Activated CD8-positive, alpha-beta memory T cell treated with anti-CD3 and anti-CD28 coated beads, Interleukin-2, amount 10 ng/mL, durations not matched to agents 7 days and 5 days (primary cell): ENCODE measurements around the gene MRPL41. TPM values are rescaled to one million over a fixed set of nuclear protein-coding genes. Genes with fewer than 3 reads are reported as not detected.

Experiments used
- ATAC-seq: fragments of 150-1000 bp; cut with Tn5 transposase; one replicate; pipeline ENCODE4 v1.10.0; 2021; ENCODE audit warnings: moderate library complexity
- CTCF ChIA-PET: fragments of 350-600 bp; sonication (Branson Sonifier 250); formaldehyde crosslinking; loops from one replicate; lab custom pipeline; 2021; ENCODE audit warnings: antibody characterized with exemption; lab: Charles Lee
- DNase-seq: peaks from one replicate; pipeline ENCODE4 v3.0.0-alpha.2; 2020
- H3K27ac Mint-ChIP-seq: one replicate; pipeline ENCODE4 v1.8.0; 2021; ENCODE audit warnings: mild to moderate bottlenecking, mixed read lengths
- H3K27me3 Mint-ChIP-seq: one replicate; pipeline ENCODE4 v1.8.0; 2021; ENCODE audit warnings: mixed read lengths
- H3K36me3 Mint-ChIP-seq: one replicate; pipeline ENCODE4 v1.8.0; 2021; ENCODE audit warnings: mild to moderate bottlenecking, mixed read lengths
- H3K4me1 Mint-ChIP-seq: one replicate; pipeline ENCODE4 v1.8.0; 2021; ENCODE audit warnings: mixed read lengths
- H3K4me3 Mint-ChIP-seq: one replicate; pipeline ENCODE4 v1.8.0; 2021; ENCODE audit warnings: mild to moderate bottlenecking, moderate library complexity, mixed read lengths
- H3K9me3 Mint-ChIP-seq: one replicate; pipeline ENCODE4 v1.8.0; 2022; ENCODE audit warnings: low read depth, mixed read lengths
- total RNA-seq, 2 experiments: library from RNA; stranded (reverse); gene quantifications; one replicate each; pipeline ENCODE4 v1.2.3, GENCODE V29; 2021

Gene MRPL41
- total RNA-seq, 2 experiments from 2014 or later: 57.9 to 58.3 TPM

DNA sequence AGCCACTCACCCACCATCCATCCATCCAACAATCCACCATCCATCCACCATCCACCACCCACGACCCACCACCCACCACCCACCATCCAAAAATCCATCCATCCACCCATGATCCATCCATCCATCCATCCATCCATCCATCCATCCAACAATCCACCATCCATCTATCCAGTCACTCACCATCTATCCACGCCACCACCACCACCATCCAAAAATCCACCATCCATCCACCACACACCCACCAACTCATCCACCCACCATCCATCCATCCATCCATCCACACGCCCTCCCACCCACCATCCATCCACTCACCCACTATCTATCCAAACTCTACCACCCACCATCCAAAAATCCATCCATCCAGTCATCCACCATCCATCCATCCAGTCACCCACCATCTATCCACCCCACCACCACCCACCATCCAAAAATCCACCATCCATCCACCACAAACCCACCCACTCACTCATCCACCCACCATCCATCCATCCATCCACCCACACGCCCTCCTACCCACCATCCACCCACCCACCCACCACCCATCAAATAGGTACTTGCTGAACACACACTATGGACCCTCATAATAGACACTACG is 18.0 kb downstream of the MRPL41 start:
- DNase-seq (no peak), ATAC-seq (no peak)
- Mint-ChIP-seq H3K4me3 (no peak overlapping the region), H3K4me1 (peaks cover 5% of the 10 kb centered on the region), H3K9me3 (no peaks in the 10 kb centered on the region), H3K36me3 (peaks cover 28% of the 10 kb centered on the region), H3K27ac (no peak overlapping the region), H3K27me3 (no peaks in the 10 kb centered on the region)
- CTCF ChIA-PET: interaction anchor here (1.3 kb wide), 1 partner anchor 10 kb away, joined by 4 read pairs; no protein-coding TSS in a partner anchor

DNA sequence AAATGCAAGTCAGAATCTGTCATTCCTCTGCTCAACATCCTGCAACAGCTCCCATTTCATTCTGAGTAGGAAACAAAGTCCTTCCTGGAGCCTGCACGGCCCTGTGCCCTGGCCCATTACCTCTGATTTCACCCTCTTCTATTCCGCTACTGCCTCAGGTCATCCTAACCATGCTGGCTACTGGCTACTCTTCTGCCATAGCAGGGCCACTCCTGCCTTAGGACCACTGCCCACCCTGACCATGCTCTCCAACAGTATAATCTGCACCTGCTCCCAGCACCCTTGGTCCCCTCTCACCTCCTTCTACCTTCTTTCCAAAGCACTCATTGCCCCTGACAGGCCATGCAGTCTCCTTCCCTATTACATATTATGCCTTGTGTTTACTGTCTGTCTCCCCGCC is 18.9 kb downstream of the MRPL41 start:
- ATAC-seq (no peak), DNase-seq (no peak)
- CTCF ChIA-PET: interaction anchor here (1.3 kb wide), 1 partner anchor 9 kb away, joined by 4 read pairs; no protein-coding TSS in a partner anchor
- Mint-ChIP-seq H3K4me1 (peaks cover 10% of the 10 kb centered on the region), H3K27ac (no peak overlapping the region), H3K4me3 (no peak overlapping the region), H3K9me3 (no peaks in the 10 kb centered on the region), H3K27me3 (no peaks in the 10 kb centered on the region), H3K36me3 (peaks cover 32% of the 10 kb centered on the region)

DNA sequence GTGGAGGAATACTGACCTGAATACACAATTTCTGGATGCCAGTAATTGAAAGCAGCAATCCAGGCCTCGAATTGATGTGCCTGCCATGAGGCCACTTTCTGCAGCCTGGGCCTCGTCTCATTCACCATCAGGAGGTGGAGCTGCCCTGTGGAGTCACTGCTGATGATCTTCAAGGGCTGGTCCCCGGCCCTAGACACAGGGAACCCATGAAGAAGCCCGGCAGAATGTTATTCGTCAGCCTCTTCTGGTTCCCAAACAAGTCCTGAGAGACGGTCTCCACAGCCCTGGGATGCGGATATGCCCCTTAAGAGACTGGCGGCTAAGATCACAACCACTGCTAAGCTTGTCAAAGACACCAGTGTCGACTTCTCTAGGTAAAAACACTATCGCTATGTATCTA is 22.5 kb downstream of the MRPL41 start:
- CTCF ChIA-PET: interaction anchor here (2.7 kb wide), 1 partner anchor 14 kb away, joined by 8 read pairs; no protein-coding TSS in a partner anchor
- H3K27me3 Mint-ChIP-seq: no peaks in the 10 kb centered on the region
- ATAC-seq: no peak
- H3K36me3 Mint-ChIP-seq: peaks cover 39% of the 10 kb centered on the region
- no peak for DNase-seq
- H3K4me1 Mint-ChIP-seq: peaks cover 34% of the 10 kb centered on the region
- H3K9me3 Mint-ChIP-seq: no peaks in the 10 kb centered on the region
- no peak overlapping the region for H3K4me3 Mint-ChIP-seq
- no peak overlapping the region for H3K27ac Mint-ChIP-seq

DNA sequence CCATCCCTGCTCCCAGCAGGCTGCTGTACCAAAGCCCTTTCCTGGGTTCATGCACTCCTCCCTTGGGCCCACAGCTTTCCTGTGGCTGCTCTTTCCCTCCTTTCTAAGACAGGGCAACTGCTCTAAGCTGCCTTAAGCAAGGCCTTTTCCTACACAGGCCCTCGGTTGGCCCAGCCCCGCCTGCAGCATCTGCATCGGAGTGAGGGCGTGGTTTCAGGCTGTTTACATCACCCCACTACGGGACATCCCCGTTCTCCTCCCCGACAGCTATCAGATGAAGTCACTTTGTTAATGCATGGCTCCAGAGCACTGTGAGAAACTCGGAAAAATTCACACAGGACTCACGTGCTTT is 23.7 kb downstream of the MRPL41 start:
- DNase-seq (peak; percentile 51), ATAC-seq (no peak)
- Mint-ChIP-seq H3K27ac (peak overlapping the region; percentile 79), H3K36me3 (peaks cover 34% of the 10 kb centered on the region), H3K9me3 (no peaks in the 10 kb centered on the region), H3K27me3 (no peaks in the 10 kb centered on the region), H3K4me3 (no peak overlapping the region), H3K4me1 (peaks cover 35% of the 10 kb centered on the region)
- CTCF ChIA-PET: interaction anchor here (1.3 to 2.7 kb wide), 2 partner anchors 13 to 23 kb away, joined by 4 to 8 read pairs; partner anchors contain the start of gene MRPL41

DNA sequence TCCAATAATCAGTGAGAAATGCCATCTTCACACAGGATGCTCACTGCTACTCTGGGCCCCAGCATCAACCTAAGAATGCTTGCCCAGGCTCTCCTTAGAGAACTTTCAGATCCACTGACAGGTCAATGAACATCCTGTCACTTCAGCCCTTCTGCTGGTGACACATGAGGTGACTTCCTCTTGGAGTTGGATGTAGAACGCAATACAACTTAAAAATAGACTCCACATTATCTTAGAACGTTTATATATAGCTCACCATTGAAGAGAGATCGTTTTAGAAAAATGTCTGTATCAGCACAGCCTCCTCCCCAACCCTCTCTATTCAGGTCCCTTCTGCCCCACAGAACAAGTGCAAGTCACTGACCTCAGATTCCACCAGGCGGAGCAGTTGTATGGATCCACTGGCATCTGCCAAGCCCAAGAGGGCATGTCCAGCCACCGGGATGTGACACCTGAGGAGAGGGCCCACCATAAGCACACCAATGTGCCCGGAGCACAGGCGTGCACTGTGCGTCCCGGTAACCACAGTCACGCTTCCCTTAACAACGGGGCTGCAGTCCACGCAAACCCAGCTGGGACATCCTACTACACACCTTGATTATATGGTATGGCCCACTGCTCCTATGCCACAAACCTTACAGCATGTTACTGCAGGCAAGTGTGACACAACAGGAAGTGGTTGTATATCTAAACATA is 24.2 kb downstream of the MRPL41 start:
- CTCF ChIA-PET: interaction anchor here (1.3 to 2.7 kb wide), 2 partner anchors 12 to 24 kb away, joined by 4 to 8 read pairs; partner anchors contain the start of gene MRPL41
- Mint-ChIP-seq H3K27me3 (no peaks in the 10 kb centered on the region), H3K27ac (peak overlapping the region; percentile 79), H3K36me3 (peaks cover 28% of the 10 kb centered on the region), H3K4me1 (peaks cover 35% of the 10 kb centered on the region), H3K4me3 (peak overlapping the region; percentile 48), H3K9me3 (no peaks in the 10 kb centered on the region)
- ATAC-seq (no peak), DNase-seq (peak; percentile 50)

DNA sequence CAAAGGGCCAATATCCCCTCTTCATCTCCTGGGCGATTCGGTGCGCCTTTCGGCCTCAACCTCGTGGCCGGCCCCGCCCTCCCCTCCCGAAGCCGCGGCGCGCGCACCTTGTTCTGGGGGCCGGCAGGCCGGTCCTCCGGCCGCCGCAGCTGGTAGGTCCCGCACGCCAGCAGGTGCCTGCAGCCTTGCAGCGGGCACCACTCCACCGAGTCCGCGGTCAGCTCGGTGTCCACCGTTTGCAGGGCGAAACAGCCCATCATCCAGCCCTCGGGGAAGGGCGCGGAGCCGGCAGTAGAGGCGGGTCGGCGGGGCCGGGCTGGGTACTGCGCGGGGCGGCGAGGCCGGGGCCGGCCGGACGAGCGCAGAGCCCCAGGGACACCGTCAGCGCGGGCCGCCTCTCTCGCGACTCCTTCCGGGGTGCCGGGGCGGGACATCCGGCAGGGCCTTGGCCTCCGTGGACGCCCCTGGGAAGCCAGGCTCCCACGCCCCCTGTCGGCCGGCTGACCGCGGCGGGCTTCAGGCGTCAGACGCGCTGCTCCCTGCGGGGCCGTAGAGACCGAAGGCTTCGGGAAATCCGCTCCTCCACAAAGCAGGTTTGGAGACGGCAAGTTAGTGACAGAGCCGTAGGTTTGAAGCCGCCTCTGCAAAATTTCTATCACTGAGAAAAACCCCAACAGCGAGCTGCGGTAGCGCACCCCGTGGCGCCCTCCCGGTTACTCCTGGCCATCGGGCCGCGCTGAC is 27.0 kb downstream of the MRPL41 start, which contains the start of gene DPH7:
TSS of gene DPH7 (minus strand) at position 408 of the 741 bp plus-strand sequence. CDS start at position 260, 148 bp downstream.
- Mint-ChIP-seq H3K9me3 (no peaks in the 10 kb centered on the region), H3K27ac (peak within 1 kb of the TSS; percentile 74), H3K36me3 (peaks cover 18% of the 10 kb centered on the region)

DNA sequence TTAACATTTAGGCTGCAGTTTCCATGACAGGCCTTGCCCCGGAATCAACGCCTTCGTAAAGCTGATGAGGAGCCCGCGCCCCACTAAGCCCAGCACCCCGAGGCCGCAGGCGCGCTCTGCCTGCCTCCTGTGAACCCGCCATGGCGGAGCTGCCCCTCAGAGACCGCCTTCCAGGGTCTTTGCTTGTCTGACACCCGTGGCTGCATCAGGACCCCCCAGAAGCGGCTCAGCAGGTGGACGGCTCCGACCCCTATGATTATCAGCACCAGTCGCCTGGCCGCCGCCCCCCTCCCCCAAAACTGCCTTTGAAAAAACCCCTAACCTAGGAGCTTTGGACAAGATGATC is 27.6 kb downstream of the MRPL41 start:
- H3K9me3 Mint-ChIP-seq: no peaks in the 10 kb centered on the region
- no peak for DNase-seq
- peaks cover 14% of the 10 kb centered on the region for H3K36me3 Mint-ChIP-seq
- peak overlapping the region; percentile 80 for H3K4me3 Mint-ChIP-seq
- peak overlapping the region; percentile 49 for H3K27ac Mint-ChIP-seq
- no peak for ATAC-seq
- CTCF ChIA-PET: interaction anchor here (0.6 to 3.0 kb wide), 15 partner anchors 9 to 1170 kb away, joined by 3 to 19 read pairs (median 4); partner anchors contain the start of genes EHMT1, MRPL41 and ZMYND19
- no peaks in the 10 kb centered on the region for H3K27me3 Mint-ChIP-seq
- peaks cover 35% of the 10 kb centered on the region for H3K4me1 Mint-ChIP-seq

More for the DNA sequence above, 27.0 kb downstream of the MRPL41 start, which contains the start of gene DPH7:
- Mint-ChIP-seq H3K27me3 (no peaks in the 10 kb centered on the region), H3K4me3 (peak within 1 kb of the TSS; percentile 80), H3K4me1 (peaks cover 35% of the 10 kb centered on the region)
- ATAC-seq (peak; percentile 98), DNase-seq (peak; percentile 96)
- CTCF ChIA-PET: interaction anchor here (0.8 to 3.0 kb wide), 16 partner anchors 8 to 156 kb away, joined by 3 to 19 read pairs (median 4); partner anchors contain the start of genes EHMT1, MRPL41 and ZMYND19

DNA sequence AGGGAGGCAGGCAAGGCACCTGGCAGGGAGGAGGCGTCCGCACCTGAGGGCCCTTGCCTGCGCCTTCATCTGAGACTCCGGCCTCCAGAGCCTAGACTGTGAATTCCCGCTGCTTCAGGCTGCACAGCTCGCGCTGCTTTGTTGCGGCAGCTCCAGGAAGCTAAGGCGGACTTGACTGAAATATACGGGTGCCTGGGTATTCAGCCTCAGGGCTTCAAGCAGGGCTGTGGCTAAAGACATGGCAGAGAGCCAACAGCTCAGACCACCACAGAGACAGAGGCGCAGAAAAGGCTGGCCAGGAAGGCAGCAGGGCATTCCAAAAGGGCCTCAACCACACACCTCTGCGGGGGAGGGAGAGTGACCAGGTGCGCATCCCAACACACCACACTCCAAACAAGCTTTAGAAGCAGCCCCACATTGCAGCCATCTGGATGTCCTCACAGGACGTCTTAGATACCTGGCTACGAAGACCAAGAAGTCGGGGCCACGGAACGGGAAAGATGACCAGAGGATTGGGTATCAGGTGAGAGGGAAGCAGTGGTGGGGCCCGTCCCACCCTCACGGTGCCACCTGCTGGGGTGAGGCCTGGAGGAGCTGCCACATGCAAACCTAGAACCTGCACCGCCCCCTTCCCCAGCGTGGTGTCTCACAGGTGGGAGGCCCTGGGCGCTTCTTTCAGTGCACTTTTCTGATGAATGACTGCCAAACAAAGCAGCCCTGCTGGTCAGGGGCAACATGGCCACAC is 28.7 kb downstream of the MRPL41 start:
- no peak overlapping the region for H3K4me3 Mint-ChIP-seq
- peaks cover 31% of the 10 kb centered on the region for H3K4me1 Mint-ChIP-seq
- DNase-seq: no peak
- H3K36me3 Mint-ChIP-seq: peaks cover 8% of the 10 kb centered on the region
- no peak overlapping the region for H3K27ac Mint-ChIP-seq
- H3K9me3 Mint-ChIP-seq: no peaks in the 10 kb centered on the region
- CTCF ChIA-PET: interaction anchor here (1.1 to 2.6 kb wide), 7 partner anchors 8 to 93 kb away, joined by 3 to 19 read pairs (median 5); partner anchors contain the start of genes MRPL41 and ZMYND19
- no peak for ATAC-seq
- H3K27me3 Mint-ChIP-seq: no peaks in the 10 kb centered on the region

DNA sequence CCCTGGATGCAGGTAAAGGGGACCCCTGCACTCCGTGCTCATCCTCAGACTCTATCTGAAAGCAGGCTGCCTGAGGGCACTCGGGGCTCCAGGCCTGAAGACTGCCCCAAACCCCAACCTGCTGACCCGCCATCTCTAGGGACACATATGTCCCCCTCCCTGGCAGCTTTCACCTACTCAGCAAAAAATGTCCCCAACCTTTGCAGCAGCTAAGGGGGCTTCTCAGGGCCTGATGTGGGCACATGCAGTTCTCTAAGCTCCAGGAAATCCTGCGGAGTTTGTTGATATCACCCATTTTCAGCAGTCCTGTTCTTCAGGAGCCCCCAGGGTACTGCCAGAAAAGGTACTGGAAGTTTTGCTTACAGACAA is 29.3 kb downstream of the MRPL41 start:
- CTCF ChIA-PET: interaction anchor here (0.6 to 2.6 kb wide), 3 partner anchors 10 to 47 kb away, joined by 3 to 10 read pairs (median 3); partner anchors contain the start of gene ZMYND19
- Mint-ChIP-seq H3K27ac (no peak overlapping the region), H3K4me1 (peaks cover 25% of the 10 kb centered on the region), H3K36me3 (peaks cover 3% of the 10 kb centered on the region), H3K27me3 (no peaks in the 10 kb centered on the region), H3K9me3 (no peaks in the 10 kb centered on the region), H3K4me3 (no peak overlapping the region)
- ATAC-seq (no peak), DNase-seq (no peak)

DNA sequence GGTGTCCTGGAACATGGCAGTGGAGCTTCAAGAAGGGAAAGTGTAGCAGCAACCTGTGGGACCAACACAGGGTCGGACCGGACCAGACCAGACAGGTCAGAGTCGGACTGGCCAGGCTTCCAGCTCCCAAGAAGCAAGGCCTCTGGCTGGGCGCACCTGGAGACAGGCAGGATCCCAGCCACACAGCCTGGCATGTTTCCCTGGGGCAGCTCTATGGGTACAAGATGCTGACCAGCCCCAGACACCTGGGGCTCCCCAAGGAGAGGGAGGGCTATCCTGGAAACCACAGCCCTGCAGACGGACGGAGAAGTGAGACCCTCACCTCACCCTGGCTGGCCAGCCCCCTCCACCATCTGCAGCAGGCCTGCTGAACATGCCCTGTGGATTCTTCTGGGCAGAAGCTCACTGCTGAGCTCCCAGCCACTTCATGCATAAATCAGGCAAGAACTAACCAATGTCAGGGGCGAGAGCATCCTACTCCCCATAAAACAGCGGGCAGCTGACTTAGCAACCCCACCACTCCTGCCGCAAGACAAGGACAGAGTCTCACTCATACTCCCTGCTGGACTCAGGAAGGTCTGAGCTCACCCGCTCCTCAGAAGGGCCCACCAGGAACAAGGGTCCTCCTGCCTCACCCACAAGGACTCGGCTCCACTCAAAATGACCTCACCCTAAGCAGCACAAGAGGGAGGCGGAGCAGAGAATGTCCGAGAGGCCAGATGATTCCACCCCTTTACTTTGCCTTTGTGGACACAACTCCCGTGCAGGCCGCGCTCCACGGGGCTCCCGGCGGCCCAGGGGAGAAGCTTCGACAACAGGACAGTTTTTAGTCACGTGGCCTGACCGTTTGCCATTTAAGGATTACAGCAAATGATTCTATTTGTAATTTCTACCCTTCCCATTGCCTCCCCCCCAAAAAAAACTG is 29.9 kb downstream of the MRPL41 start:
- Mint-ChIP-seq H3K27me3 (no peaks in the 10 kb centered on the region), H3K27ac (peak overlapping the region; percentile 24), H3K36me3 (peaks cover 5% of the 10 kb centered on the region), H3K4me1 (peaks cover 18% of the 10 kb centered on the region), H3K9me3 (no peaks in the 10 kb centered on the region), H3K4me3 (no peak overlapping the region)
- CTCF ChIA-PET: interaction anchor here (0.5 to 2.6 kb wide), 4 partner anchors 9 to 186 kb away, joined by 3 to 10 read pairs (median 3); partner anchors contain the start of gene ZMYND19
- DNase-seq (no peak), ATAC-seq (no peak)

DNA sequence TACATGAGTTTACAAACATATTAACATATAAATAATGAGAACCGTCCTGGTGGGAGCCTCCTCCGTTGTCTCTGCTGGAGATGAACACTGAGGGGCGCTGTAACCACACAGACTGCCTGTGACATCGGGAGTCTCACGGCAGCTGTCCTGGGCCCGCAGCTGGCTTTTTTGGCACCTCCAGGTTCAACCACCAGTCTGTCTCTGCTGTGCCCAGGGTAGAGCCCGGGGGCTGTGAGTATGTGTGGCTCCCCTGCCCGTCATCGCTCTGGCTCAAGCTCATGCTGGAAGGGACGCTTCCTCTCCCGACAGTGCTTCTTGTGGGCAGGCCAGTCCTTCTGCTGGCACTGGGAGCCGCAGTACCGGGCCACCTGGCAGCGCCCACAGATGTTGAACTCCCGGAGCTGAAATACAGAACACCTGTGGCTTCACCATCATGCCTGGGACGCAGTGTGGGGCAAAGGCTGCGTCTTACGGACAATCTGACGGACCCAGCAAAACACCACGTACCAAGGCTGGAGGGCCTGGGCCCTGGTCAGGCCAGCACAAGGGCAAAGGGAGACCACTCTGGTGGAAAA is 30.7 kb downstream of the MRPL41 start:
- H3K9me3 Mint-ChIP-seq: no peaks in the 10 kb centered on the region
- CTCF ChIA-PET: interaction anchor here (0.5 kb wide), 1 partner anchor 186 kb away, joined by 3 read pairs; no protein-coding TSS in a partner anchor
- no peak overlapping the region for H3K4me3 Mint-ChIP-seq
- DNase-seq: peak; percentile 49
- H3K27ac Mint-ChIP-seq: peak overlapping the region; percentile 24
- H3K36me3 Mint-ChIP-seq: peaks cover 8% of the 10 kb centered on the region
- H3K4me1 Mint-ChIP-seq: peaks cover 12% of the 10 kb centered on the region
- ATAC-seq: no peak
- no peaks in the 10 kb centered on the region for H3K27me3 Mint-ChIP-seq
